ENCODE measurements around the gene SMIM22. TPM values are rescaled to one million over a fixed set of nuclear protein-coding genes. Genes with fewer than 3 reads are reported as not detected.

The SMIM22 gene
- total RNA-seq, 1 donor from 2014 or later = not detected

DNA sequence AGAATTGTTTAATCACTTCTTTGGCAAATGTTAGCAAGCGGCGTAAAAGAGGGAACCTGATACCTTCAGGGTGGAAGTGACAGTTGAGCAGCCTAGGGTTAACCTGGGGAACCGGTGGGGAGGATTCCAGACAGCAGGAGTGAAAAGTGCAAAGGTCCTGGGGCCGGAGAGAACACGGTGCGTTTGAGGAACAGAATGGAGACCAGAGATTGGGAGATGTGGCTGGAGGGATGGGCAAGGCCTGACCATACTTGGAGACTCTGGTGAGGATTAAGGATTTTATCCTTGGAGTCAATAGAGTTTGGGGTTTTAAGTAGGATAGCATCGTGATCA is 25.9 kb upstream of the SMIM22 start:
- no peaks in the 10 kb centered on the region for H3K9me3 Mint-ChIP-seq (ENCODE audit: unreplicated experiment)
- H3K27me3 Mint-ChIP-seq (ENCODE audit: unreplicated experiment) = peaks cover 7% of the 10 kb centered on the region
- TF ChIP-seq, protein P1, sequence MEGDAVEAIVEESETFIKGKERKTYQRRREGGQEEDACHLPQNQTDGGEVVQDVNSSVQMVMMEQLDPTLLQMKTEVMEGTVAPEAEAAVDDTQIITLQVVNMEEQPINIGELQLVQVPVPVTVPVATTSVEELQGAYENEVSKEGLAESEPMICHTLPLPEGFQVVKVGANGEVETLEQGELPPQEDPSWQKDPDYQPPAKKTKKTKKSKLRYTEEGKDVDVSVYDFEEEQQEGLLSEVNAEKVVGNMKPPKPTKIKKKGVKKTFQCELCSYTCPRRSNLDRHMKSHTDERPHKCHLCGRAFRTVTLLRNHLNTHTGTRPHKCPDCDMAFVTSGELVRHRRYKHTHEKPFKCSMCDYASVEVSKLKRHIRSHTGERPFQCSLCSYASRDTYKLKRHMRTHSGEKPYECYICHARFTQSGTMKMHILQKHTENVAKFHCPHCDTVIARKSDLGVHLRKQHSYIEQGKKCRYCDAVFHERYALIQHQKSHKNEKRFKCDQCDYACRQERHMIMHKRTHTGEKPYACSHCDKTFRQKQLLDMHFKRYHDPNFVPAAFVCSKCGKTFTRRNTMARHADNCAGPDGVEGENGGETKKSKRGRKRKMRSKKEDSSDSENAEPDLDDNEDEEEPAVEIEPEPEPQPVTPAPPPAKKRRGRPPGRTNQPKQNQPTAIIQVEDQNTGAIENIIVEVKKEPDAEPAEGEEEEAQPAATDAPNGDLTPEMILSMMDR (IDR thresholded peaks at IDR 0.05; ENCODE audit: unreplicated experiment) = no peak
- no peak for DNase-seq (ENCODE audit: low spot score)
- peaks cover 15% of the 10 kb centered on the region for H3K4me1 Mint-ChIP-seq (ENCODE audit: unreplicated experiment)
- peak overlapping the region; percentile 88 for H3K4me3 Mint-ChIP-seq (ENCODE audit: unreplicated experiment)
- peaks cover 4% of the 10 kb centered on the region for H3K36me3 Mint-ChIP-seq (ENCODE audit: low read depth, unreplicated experiment)
- no peak overlapping the region for H3K27ac Mint-ChIP-seq (ENCODE audit: unreplicated experiment)

DNA sequence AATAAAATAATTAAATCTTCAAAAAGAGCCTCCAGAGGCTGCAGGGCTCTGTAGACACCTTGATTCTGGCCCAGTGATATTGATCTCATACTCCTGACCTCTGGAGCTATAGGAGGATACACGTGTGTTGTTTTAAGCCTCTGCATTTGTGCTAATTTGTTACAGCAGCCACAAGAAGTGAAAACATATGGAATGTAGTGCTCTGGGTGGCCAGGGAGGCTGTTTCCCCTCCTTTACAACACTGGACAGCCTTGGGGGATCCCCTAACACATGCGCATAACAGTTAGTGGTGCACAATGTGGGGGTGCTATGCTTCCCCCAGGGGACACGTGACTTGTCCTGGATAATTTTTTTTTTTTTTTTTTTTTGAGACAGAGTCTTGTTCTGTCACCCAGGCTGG is 23.5 kb upstream of the SMIM22 start:
- DNase-seq (ENCODE audit: low spot score) = no peak
- Mint-ChIP-seq H3K27ac (ENCODE audit: unreplicated experiment) (no peak overlapping the region), H3K4me3 (ENCODE audit: unreplicated experiment) (no peak overlapping the region), H3K9me3 (ENCODE audit: unreplicated experiment) (no peaks in the 10 kb centered on the region), H3K27me3 (ENCODE audit: unreplicated experiment) (peaks cover 1% of the 10 kb centered on the region), H3K4me1 (ENCODE audit: unreplicated experiment) (peaks cover 7% of the 10 kb centered on the region), H3K36me3 (ENCODE audit: low read depth, unreplicated experiment) (peaks cover 4% of the 10 kb centered on the region)
- TF ChIP-seq, protein P1 (IDR thresholded peaks at IDR 0.05; ENCODE audit: unreplicated experiment) = no peak

DNA sequence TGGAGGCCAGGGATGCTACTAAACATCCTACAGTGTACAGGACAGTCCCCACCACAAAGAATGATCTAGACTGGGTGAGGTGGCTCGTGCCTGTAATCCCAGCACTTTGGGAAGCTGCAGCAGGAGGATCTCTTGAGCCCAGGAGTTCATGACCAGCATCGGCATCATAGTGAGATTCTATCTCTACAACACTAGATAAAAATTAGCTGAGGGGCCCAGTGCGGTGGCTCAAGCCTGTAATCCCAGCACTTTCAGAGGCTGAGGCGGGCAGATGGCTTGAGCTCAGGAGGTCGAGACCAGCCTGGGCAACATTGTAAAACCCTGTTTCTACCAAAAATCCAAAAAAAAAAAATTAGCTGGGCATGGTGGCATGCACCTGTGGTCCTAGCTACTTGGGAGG is 22.8 kb upstream of the SMIM22 start:
- no peak for DNase-seq (ENCODE audit: low spot score)
- TF ChIP-seq, protein P1 (IDR thresholded peaks at IDR 0.05; ENCODE audit: unreplicated experiment) = no peak
- peaks cover 7% of the 10 kb centered on the region for H3K4me1 Mint-ChIP-seq (ENCODE audit: unreplicated experiment)
- no peak overlapping the region for H3K27ac Mint-ChIP-seq (ENCODE audit: unreplicated experiment)
- no peak overlapping the region for H3K4me3 Mint-ChIP-seq (ENCODE audit: unreplicated experiment)
- peaks cover 1% of the 10 kb centered on the region for H3K27me3 Mint-ChIP-seq (ENCODE audit: unreplicated experiment)
- H3K36me3 Mint-ChIP-seq (ENCODE audit: low read depth, unreplicated experiment) = peaks cover 4% of the 10 kb centered on the region
- no peaks in the 10 kb centered on the region for H3K9me3 Mint-ChIP-seq (ENCODE audit: unreplicated experiment)

DNA sequence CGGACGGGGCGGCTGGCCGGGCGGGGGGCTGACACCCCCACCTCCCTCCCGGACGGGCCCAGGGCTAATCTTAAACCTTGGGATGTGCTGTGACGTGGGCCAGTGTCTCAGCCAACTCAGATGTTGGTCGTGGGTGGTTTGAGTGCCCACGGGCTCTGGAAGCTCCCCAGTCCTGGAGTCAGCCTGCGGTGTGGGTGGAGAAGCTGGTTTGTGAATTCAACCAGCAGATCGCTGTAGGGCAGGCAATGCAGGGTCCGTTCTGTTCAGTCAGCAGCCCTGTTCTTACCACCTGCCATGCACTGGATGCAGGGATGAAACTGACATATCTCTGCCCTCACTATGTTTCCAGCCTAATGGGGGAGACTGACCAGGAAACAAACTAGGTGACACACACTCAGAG is 20.2 kb upstream of the SMIM22 start:
- H3K9me3 Mint-ChIP-seq (ENCODE audit: unreplicated experiment) = no peaks in the 10 kb centered on the region
- no peak overlapping the region for H3K27ac Mint-ChIP-seq (ENCODE audit: unreplicated experiment)
- H3K36me3 Mint-ChIP-seq (ENCODE audit: low read depth, unreplicated experiment) = peaks cover 4% of the 10 kb centered on the region
- TF ChIP-seq, protein P1 (IDR thresholded peaks at IDR 0.05; ENCODE audit: unreplicated experiment) = no peak
- H3K27me3 Mint-ChIP-seq (ENCODE audit: unreplicated experiment) = peaks cover 2% of the 10 kb centered on the region
- no peak for DNase-seq (ENCODE audit: low spot score)
- no peak overlapping the region for H3K4me3 Mint-ChIP-seq (ENCODE audit: unreplicated experiment)
- H3K4me1 Mint-ChIP-seq (ENCODE audit: unreplicated experiment) = no peaks in the 10 kb centered on the region

DNA sequence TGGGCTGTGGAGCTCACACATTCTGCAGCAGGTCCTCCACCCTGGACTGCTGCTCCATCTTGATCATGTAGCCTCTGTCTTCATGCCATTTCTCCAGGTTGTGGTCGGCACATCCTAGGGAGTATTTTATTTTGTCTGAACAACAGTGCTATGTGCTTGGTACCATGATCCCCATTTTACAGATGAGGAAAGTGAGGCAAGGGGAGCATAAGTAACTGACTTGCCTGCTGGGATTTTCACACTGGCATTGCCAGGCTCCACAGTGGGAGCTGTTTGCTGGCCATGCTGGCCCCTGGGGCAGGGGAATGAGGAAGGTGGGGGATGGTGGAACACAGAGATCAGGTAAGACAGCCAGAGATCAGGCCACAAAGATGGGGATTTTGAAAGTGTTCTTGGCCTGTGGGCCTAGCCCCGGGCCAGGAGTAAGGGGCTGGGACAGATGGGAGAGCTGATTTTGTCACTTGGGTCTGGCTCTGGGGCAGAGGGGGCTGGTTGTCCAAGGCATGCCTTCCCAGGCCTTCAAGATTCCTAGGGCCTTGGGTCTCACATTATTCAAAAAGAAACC is 18.9 kb upstream of the SMIM22 start:
- DNase-seq (ENCODE audit: low spot score) = no peak

More for the DNA sequence above, 18.9 kb upstream of the SMIM22 start:
- TF ChIP-seq, protein P1 (IDR thresholded peaks at IDR 0.05; ENCODE audit: unreplicated experiment) = no peak
- peaks cover 5% of the 10 kb centered on the region for H3K27me3 Mint-ChIP-seq (ENCODE audit: unreplicated experiment)
- H3K36me3 Mint-ChIP-seq (ENCODE audit: low read depth, unreplicated experiment) = peaks cover 4% of the 10 kb centered on the region
- H3K4me1 Mint-ChIP-seq (ENCODE audit: unreplicated experiment) = no peaks in the 10 kb centered on the region
- no peak overlapping the region for H3K27ac Mint-ChIP-seq (ENCODE audit: unreplicated experiment)
- no peaks in the 10 kb centered on the region for H3K9me3 Mint-ChIP-seq (ENCODE audit: unreplicated experiment)
- no peak overlapping the region for H3K4me3 Mint-ChIP-seq (ENCODE audit: unreplicated experiment)

All from endothelial cell (in vitro differentiated cells).